Amygdala (tissue), 56 donors: ENCODE results near the gene TMEM18.
A peak's percentile ranks its signal among the peaks of the same experiment; 100 is the strongest.

Experiments used
- DNase-seq, 56 donors: peaks; one replicate each; lab custom pipeline; 2025; lab: John Stamatoyannopoulos, UW

The TMEM18 gene

GRCh38 chr2:673615-674320 is 3.4 kb downstream of the TMEM18 start:
- DNase-seq = no peak

GRCh38 chr2:673016-673415 is 4.2 kb downstream of the TMEM18 start:
- no peak for DNase-seq

GRCh38 chr2:672606-672905 is 4.7 kb downstream of the TMEM18 start:
- no peak for DNase-seq

GRCh38 chr2:671787-672605 is 5.2 kb downstream of the TMEM18 start:
- no peak for DNase-seq

- DNase-seq = no peak
Measured at GRCh38 chr2:671072-671471, 6.1 kb downstream of the TMEM18 start.

GRCh38 chr2:670637-671036 is 6.6 kb downstream of the TMEM18 start:
- no peak for DNase-seq

- peak in 1 of 56 donors; percentile 15 for DNase-seq
Measured at GRCh38 chr2:669323-669722, 7.9 kb downstream of the TMEM18 start.

GRCh38 chr2:668000-668398 is 9.2 kb downstream of the TMEM18 start:
- no peak for DNase-seq

GRCh38 chr2:667332-667999 is 9.7 kb downstream of the TMEM18 start:
- DNase-seq = peak in 1 of 56 donors; percentile 18

- no peak for DNase-seq
Measured at GRCh38 chr2:666441-666840, 10.8 kb downstream of the TMEM18 start.

GRCh38 chr2:665340-666073 is 11.7 kb downstream of the TMEM18 start:
- DNase-seq = no peak

- no peak for DNase-seq
Measured at GRCh38 chr2:664063-664462, 13.1 kb downstream of the TMEM18 start.

GRCh38 chr2:663221-663620 is 14.0 kb downstream of the TMEM18 start:
- DNase-seq = no peak

GRCh38 chr2:661360-661635 is 15.9 kb downstream of the TMEM18 start:
- no peak for DNase-seq

GRCh38 chr2:660586-661359 is 16.4 kb downstream of the TMEM18 start:
- no peak for DNase-seq

- DNase-seq = no peak
Measured at GRCh38 chr2:660029-660428, 17.2 kb downstream of the TMEM18 start.

- DNase-seq = no peak
Measured at GRCh38 chr2:658426-658825, 18.8 kb downstream of the TMEM18 start.

- DNase-seq = no peak
Measured at GRCh38 chr2:657766-658165, 19.4 kb downstream of the TMEM18 start.

- DNase-seq = no peak
Measured at GRCh38 chr2:656676-657075, 20.5 kb downstream of the TMEM18 start.

- DNase-seq = no peak
Measured at GRCh38 chr2:655626-656025, 21.6 kb downstream of the TMEM18 start.

GRCh38 chr2:654896-655295 is 22.3 kb downstream of the TMEM18 start:
- no peak for DNase-seq
